Measurements from ENCODE around the gene CCSER2.

GRCh38 chr10:84365335-84365881 is 37.0 kb downstream of the CCSER2 start:
- no peak for TF ChIP-seq CTCF (conservative IDR thresholded peaks at IDR 0.05)
- no peak for TF ChIP-seq EZH2 (IDR thresholded peaks at IDR 0.05; ENCODE audit: low read depth)
